HG03520 (cell line): Measurements from ENCODE around the gene HMGXB3.
"Not testable (repeated sequence)": the region's sequence is repeated elsewhere in the genome, so short reads cannot be mapped to it uniquely, and the experiment has no call there.

Experiments
- ATAC-seq: cut with Tn5 transposase; IDR thresholded peaks from one replicate; pipeline ENCODE4 v1.9.1; 2021; ENCODE audit warnings: mild to moderate bottlenecking, moderate library complexity; ENCODE audit not compliant: unreplicated experiment

The HMGXB3 gene

DNA sequence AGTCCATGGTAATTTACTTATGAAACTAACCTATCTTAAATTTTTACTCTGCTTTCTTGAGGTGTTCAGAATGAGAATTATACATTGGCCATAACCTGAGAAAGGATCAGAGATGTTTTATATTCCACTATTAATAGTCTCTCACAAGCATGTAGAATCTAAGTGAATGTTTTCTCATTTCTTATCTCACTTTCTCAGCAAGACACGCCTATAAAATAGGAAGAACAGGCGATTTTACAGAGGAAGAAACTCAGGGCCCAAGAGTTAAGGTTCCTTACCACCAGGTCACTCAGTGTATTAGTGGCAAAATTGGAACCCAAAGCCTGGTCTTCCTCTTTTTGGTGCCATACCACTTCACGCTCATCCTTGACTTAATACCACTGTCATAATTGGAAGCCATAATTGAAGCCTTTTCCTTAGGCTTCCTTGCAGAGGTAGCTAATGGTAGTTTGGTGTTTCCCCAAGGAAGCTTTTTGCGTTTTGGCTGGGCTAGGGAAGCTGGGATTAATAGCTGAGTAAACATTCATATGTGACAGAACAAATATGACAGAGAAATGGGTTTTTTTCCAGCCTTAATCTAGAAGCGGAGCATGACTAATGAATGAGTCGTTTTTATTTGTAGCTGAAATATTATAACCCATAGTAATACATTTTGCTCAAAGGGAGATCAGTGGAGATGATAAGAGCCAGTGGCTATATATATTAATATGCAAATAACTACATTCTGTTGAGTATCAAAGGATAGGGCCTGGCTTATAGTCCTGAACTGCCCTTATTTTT, 16.9 kb downstream of the HMGXB3 start:
- ATAC-seq, result no peak

DNA sequence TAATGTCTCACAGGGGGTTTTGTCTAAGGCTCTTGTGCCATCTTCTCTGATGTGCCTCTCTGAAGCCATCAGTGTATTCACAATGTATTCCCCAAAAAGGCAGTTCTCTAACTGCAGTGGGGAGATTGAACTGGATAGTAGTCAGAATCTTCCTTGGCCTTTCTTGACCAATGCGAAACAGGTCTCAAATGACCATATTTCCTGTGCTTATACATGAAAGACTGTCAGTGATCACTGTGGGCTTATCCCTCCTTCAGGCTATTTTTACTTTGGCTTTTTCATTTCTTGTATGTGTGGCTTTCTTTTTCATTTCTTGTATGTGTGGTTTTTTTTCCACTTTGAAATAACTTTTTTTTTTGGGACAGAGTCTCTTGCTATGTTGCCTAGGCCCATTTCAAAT, 19.7 kb downstream of the HMGXB3 start:
- ATAC-seq, result no peak

GRCh38 chr5:150021491-150022157, 21.1 kb downstream of the HMGXB3 start:
- ATAC-seq, result no peak

DNA sequence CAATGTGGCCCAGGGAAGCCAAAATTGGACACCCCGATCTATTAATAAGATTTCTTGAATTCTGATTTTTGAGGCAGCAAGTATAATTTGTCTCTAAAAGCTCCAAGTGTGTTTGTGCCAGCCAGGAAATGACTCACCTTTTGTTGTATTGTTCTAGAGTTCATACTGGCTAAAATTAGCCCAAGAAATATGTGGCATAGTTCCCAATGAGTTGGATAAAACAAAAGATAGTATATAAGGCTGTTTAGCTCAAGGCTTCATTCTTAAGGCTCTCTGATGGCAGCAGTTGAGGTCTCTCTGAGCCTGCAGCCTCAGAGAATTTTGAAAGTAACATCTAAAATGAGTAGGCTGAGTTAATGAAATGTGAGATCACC, 21.6 kb downstream of the HMGXB3 start:
- no peak for ATAC-seq

DNA sequence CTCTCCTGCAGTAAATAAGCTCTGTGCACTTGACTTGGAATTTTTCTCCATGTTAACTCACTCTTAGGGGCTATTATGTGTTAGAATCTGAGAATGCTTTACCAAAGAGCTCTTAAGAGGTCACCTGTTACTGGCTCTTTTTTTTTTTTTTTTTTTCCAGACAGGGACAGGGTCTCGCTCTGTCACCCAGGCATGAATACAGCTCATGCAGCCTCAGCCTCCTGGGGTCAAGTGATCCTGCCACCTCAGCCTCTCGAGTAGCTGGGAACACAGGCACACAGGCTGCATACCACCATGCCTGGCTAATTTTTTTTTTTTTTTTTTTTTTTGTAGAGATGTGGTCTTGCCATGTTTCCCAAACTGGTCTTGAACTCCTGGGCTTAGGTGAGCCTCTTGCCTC, 22.1 kb downstream of the HMGXB3 start:
- ATAC-seq, result no peak

GRCh38 chr5:150023136-150023535, 22.6 kb downstream of the HMGXB3 start:
- no peak for ATAC-seq

- ATAC-seq, result no peak
Observed at GRCh38 chr5:150024346-150024984, 23.9 kb downstream of the HMGXB3 start.

- ATAC-seq, result no peak
Observed at GRCh38 chr5:150026682-150027172, 26.2 kb downstream of the HMGXB3 start.

- ATAC-seq, result not testable (repeated sequence)
Observed at GRCh38 chr5:150028047-150028446, 27.5 kb downstream of the HMGXB3 start.

DNA sequence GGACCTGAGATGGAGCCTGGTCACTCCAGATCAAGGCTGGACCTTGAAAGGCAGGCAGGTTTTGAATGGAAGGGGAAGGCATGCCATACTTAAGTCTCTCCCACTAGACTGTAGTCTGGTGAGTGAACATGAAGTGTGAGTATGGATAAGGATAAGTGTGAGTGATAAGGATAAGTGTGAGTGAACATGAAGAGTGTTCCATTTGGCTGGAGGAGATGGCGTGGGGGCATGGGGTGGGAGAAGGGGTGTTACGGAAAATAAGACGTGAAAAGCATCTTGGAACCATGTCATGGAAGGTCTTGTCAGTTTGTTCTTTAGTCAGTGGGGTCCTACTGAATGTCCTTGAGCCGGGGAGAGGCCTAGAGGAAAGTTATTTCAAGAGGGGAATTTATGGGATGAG, 32.8 kb downstream of the HMGXB3 start:
- no peak for ATAC-seq

DNA sequence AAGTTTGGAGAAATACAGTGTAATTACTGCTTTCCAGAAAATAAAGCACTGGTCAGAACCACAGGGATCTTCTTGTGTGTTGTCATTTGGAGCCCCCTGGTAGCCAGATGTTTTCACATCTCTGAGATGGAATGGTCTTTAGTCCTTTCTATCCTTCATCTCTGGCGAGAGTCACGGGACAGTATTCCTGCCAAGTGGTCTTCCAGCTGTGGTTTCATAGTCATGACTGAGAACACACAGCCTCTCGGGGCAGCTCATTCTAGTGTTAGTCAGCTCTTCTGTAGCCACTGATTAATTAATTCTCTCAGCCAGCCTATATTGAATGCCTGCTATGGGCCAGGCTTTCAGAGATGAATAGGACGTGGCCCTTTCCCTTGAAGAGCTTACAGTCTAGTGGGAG, 34.1 kb downstream of the HMGXB3 start:
- peak; percentile 7 for ATAC-seq

GRCh38 chr5:150035139-150035895, 34.8 kb downstream of the HMGXB3 start:
- peak; percentile 95 for ATAC-seq

- ATAC-seq, result no peak
Observed at GRCh38 chr5:150036513-150036912, 36.0 kb downstream of the HMGXB3 start.

GRCh38 chr5:150038547-150038946, 38.0 kb downstream of the HMGXB3 start:
- no peak for ATAC-seq

DNA sequence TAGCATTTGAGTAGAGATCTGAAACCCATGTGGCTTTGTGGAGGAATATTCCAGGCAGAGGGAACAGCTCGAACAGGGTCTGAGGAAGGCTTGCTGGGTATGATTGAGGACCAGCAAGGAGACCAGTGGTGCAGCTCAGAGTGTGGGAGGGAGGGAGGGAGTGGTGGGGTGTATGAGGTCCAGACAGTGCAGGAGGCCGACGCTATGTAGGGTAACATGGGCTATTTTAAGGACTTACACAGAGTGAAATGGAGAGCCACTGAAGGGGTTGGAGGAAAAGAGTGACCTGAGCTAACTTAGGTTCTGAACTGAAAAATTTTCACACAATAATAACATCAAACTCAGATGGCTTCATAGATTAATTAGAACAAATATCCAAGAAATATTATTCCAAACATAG, 41.9 kb downstream of the HMGXB3 start:
- no peak for ATAC-seq

DNA sequence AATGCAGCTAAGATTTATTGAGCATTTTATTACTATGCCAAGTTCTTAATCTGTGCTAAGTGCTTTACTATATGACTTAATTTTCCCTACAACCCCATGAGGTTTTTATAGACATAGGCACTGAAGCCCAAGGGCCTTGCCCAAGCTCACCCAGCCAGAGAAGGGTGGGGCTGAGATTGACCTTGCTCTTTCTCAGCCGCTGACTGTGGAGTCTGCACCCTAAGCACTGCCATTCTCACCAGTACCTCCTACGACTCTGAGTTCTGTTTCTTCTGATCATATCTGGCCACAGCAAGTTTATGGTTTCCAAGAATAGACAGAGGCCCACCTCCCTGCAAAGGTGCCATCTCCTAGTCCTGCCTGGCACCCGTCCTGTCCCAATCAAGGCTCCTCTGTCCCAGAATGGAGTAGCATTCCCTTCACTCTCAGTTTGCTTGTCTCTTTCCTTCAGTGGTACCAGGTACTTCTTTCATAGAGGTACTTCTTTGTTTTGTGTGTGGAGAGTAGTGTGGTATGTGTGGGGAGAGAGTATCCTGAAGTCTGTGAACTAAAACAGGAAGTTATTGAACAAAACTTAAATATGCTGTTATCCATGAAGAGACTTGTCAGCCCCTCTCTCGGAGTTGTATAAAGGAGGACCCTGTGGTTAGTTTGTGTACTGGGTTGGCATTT, 43.3 kb downstream of the HMGXB3 start:
- ATAC-seq, result no peak

DNA sequence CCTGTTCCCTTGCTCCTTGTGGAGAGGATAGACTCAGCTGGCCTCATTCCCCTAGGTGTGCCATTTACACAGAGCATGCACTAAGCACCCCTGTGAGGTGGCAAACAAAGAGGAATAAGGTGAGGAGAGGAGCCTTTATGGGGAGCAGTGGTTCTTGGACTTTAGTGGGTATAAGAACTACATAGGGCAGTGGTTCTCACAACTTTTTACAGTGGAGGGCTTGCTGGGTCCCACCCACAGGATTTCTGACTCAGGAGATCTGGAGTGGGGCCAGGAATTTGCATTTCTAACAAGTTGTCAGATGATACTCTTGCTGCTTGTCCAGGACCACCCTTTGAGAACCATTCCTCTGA, 43.8 kb downstream of the HMGXB3 start:
- ATAC-seq, result no peak

DNA sequence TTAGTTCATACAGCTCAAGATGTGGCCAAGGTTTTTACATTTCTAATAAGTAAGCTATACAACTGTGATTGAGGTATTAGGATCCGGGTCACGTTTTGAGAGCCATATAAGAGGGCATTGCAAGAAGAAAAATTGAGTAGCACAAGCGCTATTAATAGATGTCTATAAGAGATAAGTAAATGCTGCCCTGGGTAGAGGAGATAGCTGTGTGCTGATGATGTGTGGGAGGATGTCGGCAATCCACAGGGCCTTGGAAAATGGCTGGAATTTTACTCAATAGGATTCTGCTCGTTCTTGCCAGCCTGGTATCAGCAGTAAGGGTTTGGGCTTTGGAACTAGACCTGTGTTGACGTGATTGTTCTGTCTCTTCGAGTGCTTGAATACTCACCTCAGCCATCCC, 44.2 kb downstream of the HMGXB3 start:
- ATAC-seq, result no peak

DNA sequence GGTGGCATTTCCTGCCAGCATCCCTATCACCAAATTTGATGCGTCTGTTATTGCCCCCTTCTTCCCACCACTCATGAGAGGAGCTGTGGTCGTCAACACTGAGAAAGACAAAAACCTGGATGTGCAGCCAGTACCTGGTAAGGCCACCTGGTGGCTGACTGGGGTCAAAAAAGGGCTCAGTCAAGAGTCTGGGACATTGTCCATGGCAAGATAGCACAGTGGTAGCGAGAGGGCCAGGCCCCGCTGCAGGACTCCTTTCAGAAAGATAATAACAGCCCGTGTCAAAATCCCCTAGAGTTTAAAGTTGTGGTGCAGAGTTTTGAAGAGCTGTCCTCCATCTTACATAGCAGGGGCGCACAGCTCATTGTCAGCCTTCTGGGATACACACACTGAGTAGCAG, 45.0 kb downstream of the HMGXB3 start:
- no peak for ATAC-seq

DNA sequence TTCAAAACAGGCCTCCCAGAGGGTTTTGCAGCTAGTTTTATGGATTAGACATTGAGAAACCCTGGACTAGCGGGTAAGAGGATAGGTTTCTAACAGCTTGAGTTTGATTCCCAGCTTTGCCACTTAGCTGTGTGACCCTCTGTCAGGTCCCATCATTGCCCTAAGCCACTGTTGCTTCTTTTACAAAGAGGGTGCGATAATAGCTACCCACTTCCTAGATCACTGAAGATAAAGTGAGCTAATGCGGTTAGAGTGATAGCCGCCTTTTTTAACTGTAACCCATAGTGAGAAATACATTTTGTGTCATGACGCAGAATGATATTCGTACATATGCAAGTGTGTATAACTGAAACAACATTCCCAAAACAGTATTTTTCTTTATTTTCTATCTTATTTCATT, 45.5 kb downstream of the HMGXB3 start:
- ATAC-seq, result no peak
